Hepatocyte (in vitro differentiated cells): ENCODE results near the gene LINC00305.

ENCODE experiments used
- EZH2 ChIP-seq: fragments of 200-600 bp; sonication (generic); IDR thresholded peaks from 2 replicates; pipeline ENCODE4 v1.6.1; 2016; ENCODE audit warnings: antibody characterized with exemption, mild to moderate bottlenecking, borderline replicate concordance
- TF ChIP-seq, protein P1 (sequence below): fragments of 200-600 bp; sonication (generic); IDR thresholded peaks from 2 replicates; pipeline ENCODE4 v1.5.1; 2016; ENCODE audit warnings: antibody characterized with exemption, mild to moderate bottlenecking; ENCODE audit not compliant: poor library complexity

DNA sequence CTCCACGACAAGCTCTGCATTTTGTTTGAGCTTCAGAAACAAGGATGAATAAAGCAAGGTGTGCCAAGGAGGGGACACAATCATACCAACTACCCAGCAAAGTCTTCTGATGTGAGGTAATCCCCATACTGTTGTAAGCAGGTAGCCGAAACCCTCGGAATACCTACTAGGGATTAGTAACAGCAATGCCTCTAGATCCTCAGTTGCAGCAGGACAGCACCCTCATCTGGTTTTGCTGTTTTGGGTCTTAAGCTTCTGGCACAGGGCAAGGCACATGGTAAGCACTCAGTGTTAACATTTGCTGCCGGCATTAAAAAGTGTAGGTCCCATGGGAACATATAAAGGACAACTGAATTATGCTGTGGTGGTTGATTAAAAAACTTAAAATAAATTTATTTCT lies 16.0 kb upstream of the LINC00305 start:
- TF ChIP-seq, protein P1, sequence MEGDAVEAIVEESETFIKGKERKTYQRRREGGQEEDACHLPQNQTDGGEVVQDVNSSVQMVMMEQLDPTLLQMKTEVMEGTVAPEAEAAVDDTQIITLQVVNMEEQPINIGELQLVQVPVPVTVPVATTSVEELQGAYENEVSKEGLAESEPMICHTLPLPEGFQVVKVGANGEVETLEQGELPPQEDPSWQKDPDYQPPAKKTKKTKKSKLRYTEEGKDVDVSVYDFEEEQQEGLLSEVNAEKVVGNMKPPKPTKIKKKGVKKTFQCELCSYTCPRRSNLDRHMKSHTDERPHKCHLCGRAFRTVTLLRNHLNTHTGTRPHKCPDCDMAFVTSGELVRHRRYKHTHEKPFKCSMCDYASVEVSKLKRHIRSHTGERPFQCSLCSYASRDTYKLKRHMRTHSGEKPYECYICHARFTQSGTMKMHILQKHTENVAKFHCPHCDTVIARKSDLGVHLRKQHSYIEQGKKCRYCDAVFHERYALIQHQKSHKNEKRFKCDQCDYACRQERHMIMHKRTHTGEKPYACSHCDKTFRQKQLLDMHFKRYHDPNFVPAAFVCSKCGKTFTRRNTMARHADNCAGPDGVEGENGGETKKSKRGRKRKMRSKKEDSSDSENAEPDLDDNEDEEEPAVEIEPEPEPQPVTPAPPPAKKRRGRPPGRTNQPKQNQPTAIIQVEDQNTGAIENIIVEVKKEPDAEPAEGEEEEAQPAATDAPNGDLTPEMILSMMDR: no peak
- TF ChIP-seq EZH2: no peak
